GM23248 (cell line): ENCODE results near the gene MAGIX.

Source experiments
- EZH2 ChIP-seq: fragments of 200-600 bp; sonication (generic); IDR thresholded peaks from 2 replicates; pipeline ENCODE4 v1.6.1; 2018; ENCODE audit warnings: antibody characterized with exemption, mild to moderate bottlenecking; ENCODE audit not compliant: insufficient read depth, poor library complexity, severe bottlenecking
- EZH2phosphoT487 ChIP-seq: fragments of 200-600 bp; sonication (generic); IDR thresholded peaks from 2 replicates; pipeline ENCODE4 v1.6.1; 2018; ENCODE audit warnings: antibody characterized with exemption, moderate library complexity, mild to moderate bottlenecking, low read depth; ENCODE audit not compliant: insufficient read depth

DNA sequence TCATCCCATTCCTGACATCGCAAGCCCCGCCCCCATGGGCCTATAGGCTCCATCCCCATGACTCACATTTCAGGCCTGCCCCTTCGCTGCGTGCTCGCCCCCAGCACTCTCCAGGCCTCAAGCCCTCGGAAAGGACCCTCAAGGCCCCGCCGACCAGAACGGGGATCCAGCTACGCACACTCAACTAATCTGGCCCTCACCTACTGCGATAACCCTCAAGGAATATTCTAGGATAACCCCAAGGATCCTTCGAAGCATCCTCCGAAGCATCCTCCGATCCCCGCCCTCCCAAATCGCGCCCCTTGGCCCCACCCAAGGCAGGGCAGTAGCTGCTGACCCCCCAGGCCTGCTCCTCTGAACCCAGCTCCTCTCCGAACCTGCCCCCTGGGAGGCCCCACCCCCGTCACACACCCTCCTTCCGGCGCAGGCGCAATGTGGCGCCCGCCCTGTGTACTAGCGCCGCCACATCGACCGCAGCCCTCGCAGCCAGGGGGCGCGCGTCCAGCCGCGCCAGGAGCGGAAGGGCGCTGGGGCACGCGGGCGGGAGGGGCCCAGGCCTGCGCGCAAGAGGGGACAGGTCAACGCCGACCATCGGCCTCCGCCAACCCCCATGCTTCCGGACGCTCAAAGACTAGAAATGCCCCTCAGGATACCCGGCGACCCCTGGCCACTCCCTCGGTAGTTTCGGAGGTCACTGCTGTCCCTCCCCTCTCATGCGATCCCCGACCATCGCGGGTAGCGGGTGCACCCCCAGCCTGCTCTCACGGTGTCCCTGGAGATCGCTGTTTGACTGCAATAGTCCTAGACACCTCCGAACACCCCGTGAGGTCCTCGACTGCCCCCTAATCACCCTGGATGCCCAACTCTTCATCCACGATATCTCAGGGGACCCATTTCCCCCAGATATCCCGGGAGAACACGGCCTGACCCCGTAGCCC is 6.4 kb upstream of the MAGIX start:
- TF ChIP-seq EZH2: no peak
- no peak for TF ChIP-seq EZH2phosphoT487
